Endothelial cell of umbilical vein (primary cell): ENCODE measurements around the gene FLVCR2. TPM values are rescaled to one million over a fixed set of nuclear protein-coding genes. Genes with fewer than 3 reads are reported as not detected.

Experiments
- BruUV-seq: library from RNA; stranded (reverse); fragments of 400-500 nt; replicated peaks from 2 replicates; lab custom pipeline; 2021; lab: Mats Ljungman, UMichigan
- CTCF ChIA-PET: fragments of 300-600, 350-600 bp; sonication (Branson Sonifier 250); formaldehyde crosslinking; loops from one replicate; lab custom pipeline; 2021; ENCODE audit warnings: antibody characterized with exemption, inconsistent platforms; lab: Charles Lee
- POLR2A ChIA-PET: fragments of 300-600, 350-600 bp; sonication (Branson Sonifier 250); formaldehyde crosslinking; loops from one replicate; lab custom pipeline; 2021; ENCODE audit warnings: antibody characterized with exemption, inconsistent platforms; lab: Charles Lee
- DNase-seq: peaks from one replicate; pipeline ENCODE4 v3.0.0-alpha.2; 2011; ENCODE audit warnings: low read depth, low spot score
- FAIRE-seq: peaks from 2 replicates; lab custom pipeline; 2011; peaks lifted over from hg19 to GRCh38; lab: Jason Lieb, UNC
- H2AFZ ChIP-seq: 2 replicates; pipeline ENCODE4 v1.6.0; 2012; ENCODE audit warnings: low read depth, low read length, control low read depth, inconsistent platforms
- H3K27ac ChIP-seq: 2 replicates; pipeline ENCODE4 v1.5.1; 2011; ENCODE audit warnings: low read depth, mild to moderate bottlenecking, control low read depth, low read length, moderate library complexity; ENCODE audit not compliant: insufficient read depth
- H3K27me3 ChIP-seq, 2 experiments: 2 replicates each; pipeline versions ENCODE4 v1.6.0 to v1.6.1; 2011; ENCODE audit warnings: low read length in 2 of 2, mixed read lengths in 1 of 2; ENCODE audit not compliant: control insufficient read depth in 2 of 2, insufficient read depth in 2 of 2
- H3K36me3 ChIP-seq, 2 experiments: 2 replicates in 1 of 2; 3 replicates in 1 of 2; pipeline ENCODE4 v1.5.1; 2011; ENCODE audit warnings: low read length in 2 of 2, mild to moderate bottlenecking in 1 of 2, moderate library complexity in 1 of 2; ENCODE audit not compliant: control insufficient read depth in 2 of 2, insufficient read depth in 2 of 2; ENCODE audit errors: extremely low read depth in 1 of 2
- H3K4me1 ChIP-seq: 3 replicates; pipeline ENCODE4 v1.5.1; 2011; ENCODE audit warnings: mild to moderate bottlenecking, low read length; ENCODE audit not compliant: control insufficient read depth, insufficient read depth; ENCODE audit errors: extremely low read depth
- H3K4me2 ChIP-seq: 2 replicates; pipeline ENCODE4 v1.6.1; 2011; ENCODE audit warnings: low read length, control low read depth, mixed read lengths; ENCODE audit not compliant: insufficient read depth
- H3K4me3 ChIP-seq, 3 experiments: fragments of 200-600 bp in 1 of 3; sonication (generic), shearing (Covaris generic) in 1 of 3; replicated peaks in 1 of 3; 2 replicates each; pipeline ENCODE4 v1.5.1; 2011 to 2016; ENCODE audit warnings: control low read depth in 3 of 3, low read length in 3 of 3, mild to moderate bottlenecking in 2 of 3, inconsistent platforms in 1 of 3, low read depth in 1 of 3, moderate library complexity in 1 of 3; ENCODE audit not compliant: insufficient read depth in 1 of 3
- H3K79me2 ChIP-seq: 2 replicates; pipeline ENCODE4 v1.6.0; 2012; ENCODE audit warnings: low read length, inconsistent platforms; ENCODE audit not compliant: control insufficient read depth, insufficient read depth
- H3K9ac ChIP-seq: replicated peaks from 2 replicates; pipeline ENCODE3; 2011; ENCODE audit warnings: low read length, control low read depth; ENCODE audit not compliant: insufficient read depth; ENCODE audit errors: extremely low read depth
- H3K9me1 ChIP-seq: replicated peaks from 3 replicates; pipeline ENCODE4 v1.6.0; 2011; ENCODE audit warnings: mild to moderate bottlenecking, low read length; ENCODE audit not compliant: control insufficient read depth, insufficient read depth; ENCODE audit errors: extremely low read depth
- H3K9me3 ChIP-seq: replicated peaks from 2 replicates; pipeline ENCODE4 v1.5.1; 2012; ENCODE audit warnings: low read length, inconsistent platforms; ENCODE audit not compliant: control insufficient read depth, insufficient read depth
- H4K20me1 ChIP-seq: replicated peaks from 2 replicates; pipeline ENCODE3; 2011; ENCODE audit warnings: mild to moderate bottlenecking, low read length; ENCODE audit not compliant: control insufficient read depth, insufficient read depth; ENCODE audit errors: extremely low read depth
- CTCF ChIP-seq, 2 donors: IDR thresholded peaks; 1 replicate in 1 of 2; 2 replicates in 1 of 2; pipeline ENCODE4 v1.5.1; 2011; ENCODE audit warnings: low read length in 2 of 2, mild to moderate bottlenecking in 2 of 2, moderate library complexity in 2 of 2, control low read depth in 1 of 2, inconsistent platforms in 1 of 2, low read depth in 1 of 2; ENCODE audit not compliant: insufficient read depth in 1 of 2; ENCODE audit errors: extremely low read depth in 1 of 2
- EZH2 ChIP-seq: IDR thresholded peaks from 2 replicates; pipeline ENCODE4 v1.6.1; 2012; ENCODE audit warnings: borderline replicate concordance, low read depth, mild to moderate bottlenecking, moderate library complexity, low read length, inconsistent platforms; ENCODE audit not compliant: severe bottlenecking
- FOS ChIP-seq: IDR thresholded peaks from 2 replicates; pipeline ENCODE4 v1.6.1; 2011; ENCODE audit warnings: mild to moderate bottlenecking, low read length, moderate library complexity, borderline replicate concordance; ENCODE audit not compliant: insufficient read depth
- GATA2 ChIP-seq: IDR thresholded peaks from 2 replicates; pipeline ENCODE4 v1.7.0; 2011; ENCODE audit warnings: low read depth, mild to moderate bottlenecking, moderate library complexity, mixed read lengths, low read length; ENCODE audit not compliant: insufficient read length, insufficient read depth
- JUN ChIP-seq: IDR thresholded peaks from 2 replicates; pipeline ENCODE4 v1.6.1; 2011; ENCODE audit warnings: borderline replicate concordance, low read depth; ENCODE audit not compliant: insufficient read length, insufficient read depth
- MYC ChIP-seq: IDR thresholded peaks from one replicate; pipeline ENCODE4 v1.6.1; 2011; ENCODE audit warnings: mild to moderate bottlenecking, low read depth, low read length
- POLR2A ChIP-seq: IDR thresholded peaks from 2 replicates; pipeline ENCODE4 v1.6.1; 2012; ENCODE audit warnings: low read depth, mild to moderate bottlenecking, control low read depth, low read length
- POLR2AphosphoS5 ChIP-seq: IDR thresholded peaks from 2 replicates; pipeline ENCODE4 v1.6.1; 2012; ENCODE audit warnings: low read depth, mild to moderate bottlenecking, control low read depth, low read length, moderate library complexity; ENCODE audit not compliant: insufficient read depth
- dilution Hi-C: fragments of 300-500 bp; cut with MboI; formaldehyde crosslinking; loops from one replicate; pipeline ENCODE4 v1.15.0; 2019; ENCODE audit warnings: low sequenced_read_pairs; ENCODE audit not compliant: extremely low pct_ligation_motif_present
- intact Hi-C: fragments of 100-400 bp; cut with micrococcal nuclease; formaldehyde crosslinking; loops from one replicate; pipeline ENCODE4 v1.10.0; 2022
- polyA plus RNA-seq, 4 experiments: library from polyadenylated mRNA; depleted of rRNA in 3 of 4; stranded (reverse) in 3 of 4; unstranded in 1 of 4; fragments of >200 nt; gene quantifications; 2 replicates each; pipeline versions ENCODE4 v1.2.1 to v1.2.3, GENCODE V29; 2011 to 2012; ENCODE audit warnings: missing spikeins in 1 of 4
- total RNA-seq: library from RNA; stranded (reverse); gene quantifications from 2 replicates; pipeline ENCODE4 v1.2.3, GENCODE V29; 2021
- TF ChIP-seq, protein P1 (sequence below): IDR thresholded peaks from 2 replicates; pipeline ENCODE4 v1.6.1; 2011; ENCODE audit not compliant: insufficient read depth, insufficient read length

Gene FLVCR2
- total and polyA plus RNA-seq, 2 donors (not counting 3 experiments of a cell fraction or from before 2014, with no cell fraction given): 1.4 to 4.9 TPM

- H3K27me3 ChIP-seq: peaks cover 10 to 22% of the 10 kb centered on the region in 2 experiments
- no peaks in the 10 kb centered on the region for H3K4me1 ChIP-seq
- H3K4me2 ChIP-seq: no peak overlapping the region
- no peak for FAIRE-seq
- POLR2A ChIA-PET: no interaction called here
- H3K36me3 ChIP-seq: no peaks in the 10 kb centered on the region
- no peaks in the 10 kb centered on the region for H3K9me1 ChIP-seq
- no peaks in the 10 kb centered on the region for H3K79me2 ChIP-seq
- CTCF ChIA-PET: no interaction called here
- no TSS peak for BruUV-seq
- no peak overlapping the region for H2AFZ ChIP-seq
- H3K4me3 ChIP-seq: no peak overlapping the region
- TF ChIP-seq EZH2 (no peak), POLR2AphosphoS5 (no peak), POLR2A (no peak), FOS (no peak), MYC (no peak), GATA2 (no peak), JUN (no peak), CTCF (IDR thresholded peaks at IDR 0.05; ENCODE audit: extremely low read depth in 1 of 2, insufficient read depth in 1 of 2, low read depth in 1 of 2, low read length in 2 of 2) (no peak)
- TF ChIP-seq, protein P1, sequence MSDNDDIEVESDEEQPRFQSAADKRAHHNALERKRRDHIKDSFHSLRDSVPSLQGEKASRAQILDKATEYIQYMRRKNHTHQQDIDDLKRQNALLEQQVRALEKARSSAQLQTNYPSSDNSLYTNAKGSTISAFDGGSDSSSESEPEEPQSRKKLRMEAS: no peak
- no peaks in the 10 kb centered on the region for H3K9me3 ChIP-seq
- dilution Hi-C loops (no loop called here), intact Hi-C loops (no loop called here)
- no peak overlapping the region for H3K9ac ChIP-seq
- DNase-seq: no peak
- no peaks in the 10 kb centered on the region for H4K20me1 ChIP-seq
- H3K27ac ChIP-seq: no peak overlapping the region
Observed at GRCh38 chr14:75595226-75595625, 16.8 kb downstream of the FLVCR2 start.
